ENCODE results near the gene DENND1A.

DENND1A gene

DNA sequence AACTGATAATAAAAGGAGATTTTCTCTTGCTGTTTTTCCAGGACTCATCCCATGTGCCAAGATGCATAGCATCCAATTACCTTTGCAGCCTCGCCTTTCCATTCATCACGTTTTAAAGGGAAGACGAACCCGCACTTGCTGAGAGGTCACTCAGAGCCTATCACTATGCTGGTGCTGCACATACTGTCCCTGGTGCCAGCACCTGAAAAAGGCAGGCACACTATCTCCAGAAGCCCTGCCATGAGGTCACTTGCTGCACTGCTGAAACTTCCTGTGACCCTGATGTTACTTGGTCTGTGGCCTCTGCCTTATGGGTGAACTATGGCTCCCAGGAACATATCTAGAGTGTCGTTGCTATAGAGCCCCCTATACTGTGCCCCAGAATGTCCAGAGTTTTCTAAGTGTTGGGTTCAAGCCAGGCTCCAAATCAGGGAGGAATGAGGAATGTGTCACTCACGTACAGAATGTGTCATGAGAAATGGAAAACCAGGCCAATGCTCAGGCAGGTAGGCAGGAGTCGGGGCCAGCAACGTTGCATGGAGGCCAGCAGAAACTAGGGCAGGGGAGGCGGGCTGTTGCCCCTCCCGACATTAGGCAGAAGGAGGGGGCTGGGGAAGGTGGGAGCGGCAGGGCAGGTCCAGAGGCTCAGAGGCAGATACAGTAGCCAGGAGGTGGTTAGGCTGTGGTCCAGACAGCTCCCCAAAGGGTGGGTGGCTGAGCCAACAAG, 311.8 kb downstream of the DENND1A start:
- TF ChIP-seq, protein P1, sequence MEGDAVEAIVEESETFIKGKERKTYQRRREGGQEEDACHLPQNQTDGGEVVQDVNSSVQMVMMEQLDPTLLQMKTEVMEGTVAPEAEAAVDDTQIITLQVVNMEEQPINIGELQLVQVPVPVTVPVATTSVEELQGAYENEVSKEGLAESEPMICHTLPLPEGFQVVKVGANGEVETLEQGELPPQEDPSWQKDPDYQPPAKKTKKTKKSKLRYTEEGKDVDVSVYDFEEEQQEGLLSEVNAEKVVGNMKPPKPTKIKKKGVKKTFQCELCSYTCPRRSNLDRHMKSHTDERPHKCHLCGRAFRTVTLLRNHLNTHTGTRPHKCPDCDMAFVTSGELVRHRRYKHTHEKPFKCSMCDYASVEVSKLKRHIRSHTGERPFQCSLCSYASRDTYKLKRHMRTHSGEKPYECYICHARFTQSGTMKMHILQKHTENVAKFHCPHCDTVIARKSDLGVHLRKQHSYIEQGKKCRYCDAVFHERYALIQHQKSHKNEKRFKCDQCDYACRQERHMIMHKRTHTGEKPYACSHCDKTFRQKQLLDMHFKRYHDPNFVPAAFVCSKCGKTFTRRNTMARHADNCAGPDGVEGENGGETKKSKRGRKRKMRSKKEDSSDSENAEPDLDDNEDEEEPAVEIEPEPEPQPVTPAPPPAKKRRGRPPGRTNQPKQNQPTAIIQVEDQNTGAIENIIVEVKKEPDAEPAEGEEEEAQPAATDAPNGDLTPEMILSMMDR (IDR thresholded peaks at IDR 0.05; ENCODE audit: insufficient read depth, low read depth, low read length, missing control alignments): no peak
- H3K4me3 ChIP-seq (ENCODE audit: low read length): no peak overlapping the region
- DNase-seq (ENCODE audit: low read depth): no peak

DNA sequence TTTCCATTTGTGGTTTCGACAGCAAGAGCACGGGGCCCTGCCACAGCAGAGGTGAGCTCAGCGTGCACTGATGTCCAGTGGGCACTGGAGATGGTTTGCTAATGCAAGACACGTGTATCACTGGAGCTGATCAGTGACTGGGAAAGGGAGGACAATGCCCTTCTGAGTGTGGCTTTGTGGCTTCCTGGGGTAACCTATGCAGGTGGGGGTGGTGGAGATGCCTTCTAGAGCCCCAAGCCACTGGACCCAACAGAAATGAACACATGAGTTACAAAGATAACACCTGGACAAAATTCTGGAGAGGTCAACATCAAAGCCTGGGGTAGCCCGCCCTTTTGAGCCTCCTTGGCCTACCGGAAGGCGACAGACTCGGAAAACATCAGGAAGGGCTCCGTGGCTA, 312.6 kb downstream of the DENND1A start:
- no peak for DNase-seq (ENCODE audit: low read depth)
- TF ChIP-seq, protein P1 (IDR thresholded peaks at IDR 0.05; ENCODE audit: insufficient read depth, low read depth, low read length, missing control alignments): no peak
- H3K4me3 ChIP-seq (ENCODE audit: low read length): no peak overlapping the region

DNA sequence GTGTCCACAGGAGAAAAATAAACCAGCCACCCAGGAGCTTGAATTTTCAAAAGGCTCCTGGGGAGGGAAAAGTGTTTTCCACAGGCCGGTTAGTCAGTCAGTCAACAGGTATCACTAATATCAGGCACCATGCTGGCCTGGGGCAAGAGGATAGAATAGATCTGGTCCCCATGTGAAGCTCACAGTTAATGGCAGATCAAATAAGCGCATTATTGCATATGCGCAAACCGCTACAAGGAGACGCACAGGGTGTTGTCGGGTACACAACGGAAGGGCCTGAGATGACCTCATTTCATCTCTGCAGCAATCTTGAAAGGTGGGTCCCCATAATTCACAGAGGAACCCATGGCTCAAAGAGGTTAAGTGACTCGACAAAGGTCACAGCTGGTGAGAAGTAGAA, 313.2 kb downstream of the DENND1A start:
- TF ChIP-seq, protein P1 (IDR thresholded peaks at IDR 0.05; ENCODE audit: insufficient read depth, low read depth, low read length, missing control alignments): no peak
- no peak overlapping the region for H3K4me3 ChIP-seq (ENCODE audit: low read length)
- no peak for DNase-seq (ENCODE audit: low read depth)

DNA sequence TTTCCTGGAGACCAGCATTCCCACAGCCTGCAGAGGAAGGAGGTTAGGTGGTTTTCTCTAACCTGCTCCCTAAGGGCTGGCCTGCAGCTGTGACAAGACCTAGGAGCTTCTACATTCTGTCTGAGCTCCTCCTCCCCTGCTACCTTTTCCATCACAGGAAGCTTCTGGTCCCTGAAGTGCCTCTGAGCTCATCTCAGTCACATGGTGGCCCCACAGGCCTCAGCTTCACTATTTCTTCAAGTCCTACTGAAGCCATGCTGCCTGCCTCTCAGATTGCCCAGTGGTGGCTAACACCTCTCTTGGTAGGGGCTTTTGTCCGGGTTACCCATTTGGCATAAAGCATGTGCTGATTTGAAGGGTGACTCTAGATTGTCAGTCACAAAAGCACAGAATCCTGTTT, 314.5 kb downstream of the DENND1A start:
- TF ChIP-seq, protein P1 (IDR thresholded peaks at IDR 0.05; ENCODE audit: insufficient read depth, low read depth, low read length, missing control alignments): no peak
- DNase-seq (ENCODE audit: low read depth): no peak
- no peak overlapping the region for H3K4me3 ChIP-seq (ENCODE audit: low read length)

DNA sequence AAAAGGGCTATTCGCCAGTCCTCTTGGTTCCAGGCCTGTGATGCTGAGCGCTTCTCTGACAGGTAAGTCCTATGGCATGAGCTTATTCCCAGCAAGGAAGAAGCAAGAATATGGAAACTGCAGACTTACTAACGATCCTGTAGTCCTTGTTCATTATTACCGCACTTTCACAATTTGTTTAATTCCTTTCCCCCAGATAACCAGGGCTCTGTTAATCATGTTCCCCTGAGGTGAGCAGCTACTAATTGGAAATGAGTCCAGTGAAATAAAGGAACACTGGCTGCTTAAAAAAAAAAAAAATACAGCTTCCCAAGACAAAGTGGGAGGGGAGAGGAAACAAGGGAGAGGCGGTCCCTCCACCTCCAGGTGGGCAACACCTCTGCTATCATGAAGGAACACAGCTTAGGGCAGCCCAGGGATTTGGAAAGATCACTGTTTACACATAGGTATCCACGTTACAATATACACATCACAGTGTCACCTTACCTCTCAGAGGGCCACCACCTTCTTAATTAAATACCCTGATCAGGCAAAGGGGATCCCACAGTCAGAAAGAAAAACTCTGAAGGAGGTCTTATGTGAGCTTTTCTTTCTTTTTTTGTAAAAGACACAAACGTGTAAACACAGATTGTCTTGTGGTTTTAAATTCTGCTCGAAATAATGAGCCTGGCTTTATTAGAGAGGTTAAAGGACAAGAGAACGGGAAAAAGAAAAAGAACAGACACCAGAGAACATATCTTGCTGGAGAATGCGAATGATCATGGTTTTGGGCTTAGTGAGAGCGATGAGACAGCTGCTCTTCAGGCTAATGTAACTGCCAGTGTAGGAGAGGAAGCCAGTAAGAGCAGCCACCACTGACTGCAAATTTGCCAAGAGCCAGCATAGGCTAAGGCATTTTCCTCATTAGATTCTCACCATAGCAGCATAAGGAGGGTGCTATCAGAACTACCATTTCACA, 315.3 kb downstream of the DENND1A start:
- TF ChIP-seq, protein P1 (IDR thresholded peaks at IDR 0.05; ENCODE audit: insufficient read depth, low read depth, low read length, missing control alignments): no peak
- DNase-seq (ENCODE audit: low read depth): no peak
- H3K4me3 ChIP-seq (ENCODE audit: low read length): no peak overlapping the region

DNA sequence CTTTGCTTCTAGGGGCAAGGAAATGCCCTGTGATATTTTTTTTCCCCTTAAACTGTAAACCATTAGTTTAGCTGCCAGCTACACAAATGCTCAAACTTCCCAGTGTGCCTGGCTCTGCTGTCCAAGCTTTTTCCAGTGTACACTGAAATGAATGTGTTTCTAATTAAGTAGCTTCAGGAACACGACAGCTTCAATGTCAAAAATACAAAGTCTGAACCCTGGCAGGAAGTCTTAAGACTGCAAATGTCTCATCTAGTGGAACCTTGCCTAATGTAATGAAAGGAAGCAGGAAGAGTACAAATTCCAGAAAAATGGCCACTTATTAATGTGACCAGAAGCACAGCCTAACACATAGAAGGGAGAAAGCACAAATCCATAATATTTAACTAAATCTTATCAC, 318.7 kb downstream of the DENND1A start:
- no peak overlapping the region for H3K4me3 ChIP-seq (ENCODE audit: low read length)
- no peak for DNase-seq (ENCODE audit: low read depth)
- TF ChIP-seq, protein P1 (IDR thresholded peaks at IDR 0.05; ENCODE audit: insufficient read depth, low read depth, low read length, missing control alignments): no peak
